Neutrophil (primary cell): ENCODE results near the gene NUDCD3.
"Not testable (repeated sequence)": the region's sequence is repeated elsewhere in the genome, so short reads cannot be mapped to it uniquely, and the experiment has no call there.

Experiments used
- H3K27ac ChIP-seq: fragments of 200-600 bp; sonication (generic); 2 replicates; pipeline ENCODE4 v1.5.1; 2016; ENCODE audit warnings: mild to moderate bottlenecking, moderate library complexity
- H3K27me3 ChIP-seq: fragments of 200-600 bp; sonication (generic); 2 replicates; pipeline ENCODE4 v1.6.0; 2016; ENCODE audit warnings: mild to moderate bottlenecking
- H3K36me3 ChIP-seq: fragments of 200-600 bp; sonication (generic); 2 replicates; pipeline ENCODE4 v1.5.1; 2017
- H3K4me1 ChIP-seq, 2 experiments: fragments of 200-600 bp in 1 of 2; sonication (generic) in 1 of 2; 1 replicate in 1 of 2; 2 replicates in 1 of 2; pipeline versions ENCODE4 v1.5.1 to v1.6.1; 2013 to 2016; ENCODE audit warnings: low read depth in 1 of 2, low read length in 1 of 2, mild to moderate bottlenecking in 1 of 2, moderate library complexity in 1 of 2; ENCODE audit not compliant: control insufficient read depth in 1 of 2, insufficient read depth in 1 of 2
- H3K4me3 ChIP-seq, 2 experiments: fragments of 200-600 bp in 1 of 2; sonication (generic) in 1 of 2; 1 replicate in 1 of 2; 2 replicates in 1 of 2; pipeline ENCODE4 v1.5.1; 2013 to 2016; ENCODE audit warnings: low read depth in 1 of 2, low read length in 1 of 2, mild to moderate bottlenecking in 1 of 2, moderate library complexity in 1 of 2
- H3K9me3 ChIP-seq: fragments of 200-600 bp; sonication (generic); 2 replicates; pipeline ENCODE4 v1.5.1; 2016
- TF ChIP-seq, protein P1 (sequence below): fragments of 200-600 bp; sonication (generic); IDR thresholded peaks from 2 replicates; pipeline ENCODE4 v1.5.1; 2016; ENCODE audit warnings: antibody characterized with exemption

The NUDCD3 gene

GRCh38 chr7:44515590-44516268 is 25.3 kb upstream of the NUDCD3 start:
- H3K27ac ChIP-seq = no peak overlapping the region
- H3K9me3 ChIP-seq = no peaks in the 10 kb centered on the region
- H3K27me3 ChIP-seq = no peaks in the 10 kb centered on the region
- TF ChIP-seq, protein P1, sequence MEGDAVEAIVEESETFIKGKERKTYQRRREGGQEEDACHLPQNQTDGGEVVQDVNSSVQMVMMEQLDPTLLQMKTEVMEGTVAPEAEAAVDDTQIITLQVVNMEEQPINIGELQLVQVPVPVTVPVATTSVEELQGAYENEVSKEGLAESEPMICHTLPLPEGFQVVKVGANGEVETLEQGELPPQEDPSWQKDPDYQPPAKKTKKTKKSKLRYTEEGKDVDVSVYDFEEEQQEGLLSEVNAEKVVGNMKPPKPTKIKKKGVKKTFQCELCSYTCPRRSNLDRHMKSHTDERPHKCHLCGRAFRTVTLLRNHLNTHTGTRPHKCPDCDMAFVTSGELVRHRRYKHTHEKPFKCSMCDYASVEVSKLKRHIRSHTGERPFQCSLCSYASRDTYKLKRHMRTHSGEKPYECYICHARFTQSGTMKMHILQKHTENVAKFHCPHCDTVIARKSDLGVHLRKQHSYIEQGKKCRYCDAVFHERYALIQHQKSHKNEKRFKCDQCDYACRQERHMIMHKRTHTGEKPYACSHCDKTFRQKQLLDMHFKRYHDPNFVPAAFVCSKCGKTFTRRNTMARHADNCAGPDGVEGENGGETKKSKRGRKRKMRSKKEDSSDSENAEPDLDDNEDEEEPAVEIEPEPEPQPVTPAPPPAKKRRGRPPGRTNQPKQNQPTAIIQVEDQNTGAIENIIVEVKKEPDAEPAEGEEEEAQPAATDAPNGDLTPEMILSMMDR = no peak
- H3K4me1 ChIP-seq = no peaks in the 10 kb centered on the region
- H3K36me3 ChIP-seq = no peaks in the 10 kb centered on the region
- no peak overlapping the region for H3K4me3 ChIP-seq

- H3K4me3 ChIP-seq = no peak overlapping the region
- H3K4me1 ChIP-seq = no peaks in the 10 kb centered on the region
- H3K27me3 ChIP-seq = no peaks in the 10 kb centered on the region
- no peak overlapping the region for H3K27ac ChIP-seq
- no peaks in the 10 kb centered on the region for H3K9me3 ChIP-seq
- H3K36me3 ChIP-seq = no peaks in the 10 kb centered on the region
- TF ChIP-seq, protein P1 = no peak
These were observed 22.3 kb upstream of the NUDCD3 start for GRCh38 chr7:44512736-44513135.

DNA sequence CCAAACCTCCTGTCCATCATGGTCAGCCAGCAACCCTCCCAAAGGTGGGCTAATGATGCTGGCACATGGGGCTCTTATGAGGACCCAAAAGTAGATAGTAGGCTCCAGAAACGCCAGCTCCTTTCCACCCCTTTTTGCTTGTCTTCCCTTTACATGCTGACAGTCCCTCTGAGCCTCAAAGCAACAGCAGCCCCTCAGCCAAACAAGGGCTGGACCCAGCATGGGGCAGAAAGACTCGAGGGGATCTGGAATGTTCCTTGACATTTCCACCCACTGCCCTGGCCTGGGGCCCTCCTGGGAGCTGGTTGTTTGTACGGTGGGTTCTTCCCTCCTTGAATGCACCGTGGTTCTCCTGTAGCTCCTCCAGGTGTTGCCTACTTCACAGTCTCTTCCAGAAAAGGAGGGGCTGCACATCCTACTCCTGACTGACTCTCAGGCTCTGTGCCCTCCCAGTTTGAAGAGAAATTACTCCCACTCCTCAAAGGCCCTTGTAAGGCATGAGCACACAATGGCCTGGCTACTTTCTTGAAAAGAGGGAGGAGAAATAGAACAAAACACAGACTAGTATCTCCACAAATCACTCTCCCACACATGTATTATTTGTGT is 21.5 kb upstream of the NUDCD3 start:
- no peak overlapping the region for H3K4me3 ChIP-seq
- no peaks in the 10 kb centered on the region for H3K27me3 ChIP-seq
- no peak overlapping the region for H3K27ac ChIP-seq
- TF ChIP-seq, protein P1 = no peak
- H3K36me3 ChIP-seq = no peaks in the 10 kb centered on the region
- no peaks in the 10 kb centered on the region for H3K4me1 ChIP-seq
- no peaks in the 10 kb centered on the region for H3K9me3 ChIP-seq

- H3K9me3 ChIP-seq = no peaks in the 10 kb centered on the region
- H3K27me3 ChIP-seq = no peaks in the 10 kb centered on the region
- no peaks in the 10 kb centered on the region for H3K36me3 ChIP-seq
- H3K4me1 ChIP-seq = no peaks in the 10 kb centered on the region
- TF ChIP-seq, protein P1 = no peak
- H3K4me3 ChIP-seq = no peak overlapping the region
- no peak overlapping the region for H3K27ac ChIP-seq
These were observed 20.8 kb upstream of the NUDCD3 start for GRCh38 chr7:44511236-44511635.

DNA sequence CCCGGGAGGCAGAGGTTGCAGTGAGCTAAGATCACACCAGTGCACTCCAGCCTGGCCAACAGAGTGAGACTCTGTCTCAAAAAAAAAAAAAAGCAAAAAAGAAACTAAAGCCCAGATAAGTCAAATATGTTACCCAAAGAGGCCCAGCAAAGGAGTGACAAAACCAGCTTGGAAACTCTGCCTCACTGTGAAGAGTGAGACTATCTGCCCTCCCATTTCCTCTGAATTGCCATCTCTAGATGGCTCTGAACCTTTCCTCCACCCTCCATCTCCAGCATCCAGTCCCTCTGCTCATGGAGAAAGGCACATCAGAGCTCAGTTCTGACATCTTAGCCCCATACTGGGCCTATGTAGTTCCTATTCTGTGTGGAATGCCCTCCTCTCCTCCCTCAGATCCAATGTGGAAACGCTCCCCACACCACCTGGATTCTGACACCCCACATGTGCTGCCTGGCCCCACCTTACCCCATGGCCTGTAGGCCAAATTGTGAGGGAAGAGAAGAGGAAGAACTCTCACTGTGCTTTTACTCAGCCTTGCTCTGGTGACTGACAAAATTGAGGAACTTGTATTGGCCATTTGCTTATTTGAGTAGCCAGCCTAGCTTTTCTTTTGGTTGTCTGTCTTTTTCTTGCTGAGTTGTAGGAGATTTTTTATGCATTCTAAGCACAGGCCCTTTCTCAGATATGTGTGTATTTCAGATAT is 18.0 kb upstream of the NUDCD3 start:
- Histone ChIP-seq H3K27me3 (no peaks in the 10 kb centered on the region), H3K36me3 (no peaks in the 10 kb centered on the region), H3K9me3 (no peaks in the 10 kb centered on the region), H3K4me3 (no peak overlapping the region), H3K4me1 (no peaks in the 10 kb centered on the region), H3K27ac (no peak overlapping the region)
- TF ChIP-seq, protein P1 = no peak

DNA sequence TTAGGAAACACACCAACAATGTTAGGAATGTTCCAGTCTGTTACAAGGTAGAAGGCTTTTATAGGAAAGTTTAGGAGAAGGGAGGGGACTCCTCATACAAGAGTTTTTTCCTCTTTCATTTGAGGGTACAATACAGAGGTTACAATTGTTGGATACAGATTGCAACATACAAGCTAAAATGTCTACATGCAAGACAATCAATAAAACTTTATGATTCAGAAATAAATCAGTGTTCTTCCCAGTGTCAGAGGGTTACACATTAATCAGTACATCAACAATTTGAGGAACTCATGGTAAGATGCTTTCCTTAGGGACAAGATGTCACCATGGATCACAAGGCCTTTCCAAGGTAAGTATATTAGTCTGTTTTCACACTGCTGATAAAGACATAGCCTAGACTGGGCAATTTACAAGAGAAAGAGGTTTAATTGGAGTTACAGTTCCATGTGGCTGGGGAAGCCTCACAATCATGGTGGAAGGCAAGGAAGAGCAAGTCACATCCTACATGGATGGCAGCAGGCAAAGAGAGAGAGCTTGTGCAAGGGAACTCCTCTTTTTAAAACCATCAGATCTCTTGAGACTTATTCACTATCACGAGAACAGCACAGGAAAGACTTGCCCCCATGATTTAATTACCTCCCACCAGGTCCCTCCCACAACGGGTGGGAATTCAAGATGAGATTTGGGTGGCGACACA is 16.3 kb upstream of the NUDCD3 start:
- H3K27me3 ChIP-seq, H3K9me3 ChIP-seq, H3K4me1 ChIP-seq, H3K27ac ChIP-seq, H3K36me3 ChIP-seq, H3K4me3 ChIP-seq: not testable (repeated sequence)
